SU-DHL-6 (cell line): ENCODE measurements around the gene TANGO2.

Experiments
- CTCF ChIP-seq: fragments of 200-600 bp; sonication (generic); IDR thresholded peaks from one replicate; pipeline ENCODE4 v1.5.1; 2017; ENCODE audit warnings: antibody characterized with exemption, mild to moderate bottlenecking, low read length, moderate library complexity; ENCODE audit not compliant: insufficient read depth, poor library complexity, severe bottlenecking
- EZH2phosphoT487 ChIP-seq: fragments of 200-600 bp; sonication (generic), shearing (Covaris generic); conservative IDR thresholded peaks from 2 replicates; pipeline ENCODE4 v1.6.1; 2018; ENCODE audit warnings: mild to moderate bottlenecking, antibody characterized with exemption, low read length, moderate library complexity, mixed read lengths

- no peak for TF ChIP-seq CTCF
- TF ChIP-seq EZH2phosphoT487: no peak
Measured at GRCh38 chr22:20055144-20055543, 34.2 kb downstream of the TANGO2 start.
